HepG2 (cell line): ENCODE measurements around the gene SYNGR1. TPM values are rescaled to one million over a fixed set of nuclear protein-coding genes. Genes with fewer than 3 reads are reported as not detected.

Experiments
- FOSL2 ChIP-seq: sonication (generic); formaldehyde crosslinking; IDR thresholded peaks from 2 replicates; pipeline ENCODE4 v1.4.0; 2020; ENCODE audit warnings: missing genetic modification reagents
- FOXO1 ChIP-seq: sonication (generic); formaldehyde crosslinking; IDR thresholded peaks from 2 replicates; pipeline ENCODE4 v1.4.0; 2020; ENCODE audit warnings: missing genetic modification reagents
- HOXA5 ChIP-seq: sonication (generic); formaldehyde crosslinking; IDR thresholded peaks from 2 replicates; pipeline ENCODE4 v1.4.0; 2020; ENCODE audit warnings: missing genetic modification reagents
- HOXD1 ChIP-seq: sonication (generic); formaldehyde crosslinking; IDR thresholded peaks from 2 replicates; pipeline ENCODE4 v1.5.0; 2020; ENCODE audit warnings: missing genetic modification reagents
- KDM2A ChIP-seq: sonication (generic); formaldehyde crosslinking; IDR thresholded peaks from 2 replicates; pipeline ENCODE4 v1.4.0; 2020; ENCODE audit warnings: low read depth, missing genetic modification reagents, borderline replicate concordance
- RAD21 ChIP-seq: fragments of 450-650 bp; formaldehyde crosslinking; IDR thresholded peaks from 2 replicates; pipeline ENCODE4 v1.5.0; 2020; ENCODE audit warnings: mild to moderate bottlenecking
- SOX5 ChIP-seq: IDR thresholded peaks from 2 replicates; pipeline ENCODE4 v1.6.1; 2016; ENCODE audit warnings: borderline replicate concordance
- STAG1 ChIP-seq: sonication (generic); formaldehyde crosslinking; IDR thresholded peaks from 2 replicates; pipeline ENCODE4 v1.4.0; 2020; ENCODE audit warnings: missing genetic modification reagents
- TEAD3 ChIP-seq: optimal IDR thresholded peaks from 2 replicates; pipeline ENCODE3; 2016; ENCODE audit warnings: borderline replicate concordance
- ZBTB7B ChIP-seq: sonication (generic); formaldehyde crosslinking; IDR thresholded peaks from 2 replicates; pipeline ENCODE4 v1.4.0; 2020; ENCODE audit warnings: missing genetic modification reagents
- ZNF260 ChIP-seq: sonication (generic); formaldehyde crosslinking; IDR thresholded peaks from 2 replicates; pipeline ENCODE4 v1.4.0; 2020; ENCODE audit warnings: missing genetic modification reagents, low read depth, mild to moderate bottlenecking, borderline replicate concordance
- ZNF263 ChIP-seq: sonication (generic); formaldehyde crosslinking; IDR thresholded peaks from 2 replicates; pipeline ENCODE4 v1.4.0; 2020; ENCODE audit warnings: missing genetic modification reagents
- ZNF501 ChIP-seq: sonication (generic); formaldehyde crosslinking; IDR thresholded peaks from 2 replicates; pipeline ENCODE4 v1.5.1; 2020; ENCODE audit warnings: mild to moderate bottlenecking, moderate library complexity, missing genetic modification reagents
- polyA plus RNA-seq, 8 experiments: library from polyadenylated mRNA; depleted of rRNA in 3 of 8; stranded (reverse) in 7 of 8; unstranded in 1 of 8; fragments of >200 nt; fragmentation: Illumina TruSeq in 4 of 8; extraction: Trizol in 4 of 8; gene quantifications; 2 replicates each; pipeline versions ENCODE4 v1.2.1 to v1.2.3, GENCODE V29; 2011 to 2016; ENCODE audit warnings: low read depth in 4 of 8, missing spikeins in 1 of 8, mixed read lengths in 1 of 8; ENCODE audit not compliant: insufficient read depth in 1 of 8
- total RNA-seq, 5 experiments: library from RNA; depleted of rRNA; stranded (reverse); fragments of >200 nt; fragmentation: Illumina TruSeq; extraction: Trizol; gene quantifications; 2 replicates each; pipeline ENCODE4 v1.2.3, GENCODE V29; 2016; ENCODE audit warnings: low read depth in 1 of 5
- TF ChIP-seq, protein P1 (sequence below): sonication (generic); formaldehyde crosslinking; IDR thresholded peaks from 2 replicates; pipeline ENCODE4 v1.8.0; 2022; ENCODE audit warnings: mild to moderate bottlenecking, missing genetic modification reagents; ENCODE audit not compliant: insufficient replicate concordance
- TF ChIP-seq, protein P2 (sequence below): sonication (generic); formaldehyde crosslinking; IDR thresholded peaks from 2 replicates; pipeline ENCODE4 v1.5.1; 2020; ENCODE audit warnings: mild to moderate bottlenecking, missing genetic modification reagents, moderate library complexity

The SYNGR1 gene
- total and polyA plus RNA-seq, 2 of the 13 experiments (the other 11 are each of a cell fraction or from before 2014, with no cell fraction given), result 0.27 to 2.7 TPM

DNA sequence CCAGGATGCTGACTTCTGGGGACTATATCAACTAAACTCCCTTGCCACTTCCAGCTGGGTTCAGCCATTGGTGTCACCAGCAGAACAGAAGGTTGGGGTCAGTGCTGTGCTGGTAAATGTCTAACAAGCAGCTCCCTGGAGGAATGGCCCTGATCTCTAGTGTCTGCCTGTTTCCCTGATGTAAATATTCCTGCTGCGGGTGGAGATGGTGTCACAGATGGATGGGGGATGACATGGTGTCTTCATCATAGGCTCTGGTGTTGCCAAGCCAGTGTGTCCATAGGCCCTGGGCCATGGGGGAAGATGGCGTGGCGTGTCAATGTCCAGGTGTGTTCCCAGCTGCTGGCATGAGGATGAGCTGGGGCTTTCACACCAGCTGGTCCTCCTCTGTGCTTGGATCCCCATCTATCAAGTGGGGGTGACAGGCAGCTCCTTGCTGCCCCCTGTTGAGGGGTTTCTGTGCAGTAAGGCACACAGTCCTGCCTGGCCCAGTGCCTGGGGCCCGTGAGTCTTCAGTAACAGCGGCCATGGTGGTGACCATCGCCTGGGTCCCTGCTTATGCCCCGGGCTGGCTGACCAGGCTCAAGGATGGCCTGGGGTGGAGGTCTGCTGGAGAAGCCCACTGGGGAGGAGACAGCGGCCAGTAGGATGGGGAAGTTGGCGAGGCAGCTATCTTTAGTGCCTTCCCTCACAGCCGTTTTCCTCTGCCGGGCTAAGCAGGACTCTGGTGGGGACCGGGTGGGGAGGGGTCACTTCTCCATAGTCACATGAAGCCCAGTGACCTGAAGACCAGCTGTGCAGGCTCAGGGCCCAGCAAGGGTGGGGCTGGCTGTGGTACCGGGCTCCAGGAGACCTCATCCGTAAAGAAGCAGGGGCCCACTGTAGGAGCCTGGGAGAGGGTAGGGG lies 43.1 kb upstream of the SYNGR1 start (continued):
- TF ChIP-seq SOX5 (CRISPR knock-in tag) (0 out of 2 replicates have a peak, but pooled peaks have one; percentile 13), TEAD3 (no peak), RAD21 (CRISPR knock-in tag) (peak; percentile 60), ZNF263 (CRISPR knock-in tag) (0 out of 2 replicates have a peak, but pooled peaks have one; percentile 22), ZBTB7B (no peak), ZNF260 (CRISPR knock-in tag) (no peak), FOXO1 (CRISPR knock-in tag) (no peak), FOSL2 (CRISPR knock-in tag) (peak; percentile 21; the same call in 1 of the 2 replicates), HOXA5 (peak; percentile 71; the same call in 1 of the 2 replicates), KDM2A (CRISPR knock-in tag) (peak; percentile 29; the same call in 1 of the 2 replicates), STAG1 (CRISPR knock-in tag) (peak; percentile 81), ZNF501 (CRISPR knock-in tag) (peak; percentile 20; the same call in 1 of the 2 replicates), HOXD1 (CRISPR knock-in tag) (peak; percentile 36; the same call in 1 of the 2 replicates)
- TF ChIP-seq, protein P1, sequence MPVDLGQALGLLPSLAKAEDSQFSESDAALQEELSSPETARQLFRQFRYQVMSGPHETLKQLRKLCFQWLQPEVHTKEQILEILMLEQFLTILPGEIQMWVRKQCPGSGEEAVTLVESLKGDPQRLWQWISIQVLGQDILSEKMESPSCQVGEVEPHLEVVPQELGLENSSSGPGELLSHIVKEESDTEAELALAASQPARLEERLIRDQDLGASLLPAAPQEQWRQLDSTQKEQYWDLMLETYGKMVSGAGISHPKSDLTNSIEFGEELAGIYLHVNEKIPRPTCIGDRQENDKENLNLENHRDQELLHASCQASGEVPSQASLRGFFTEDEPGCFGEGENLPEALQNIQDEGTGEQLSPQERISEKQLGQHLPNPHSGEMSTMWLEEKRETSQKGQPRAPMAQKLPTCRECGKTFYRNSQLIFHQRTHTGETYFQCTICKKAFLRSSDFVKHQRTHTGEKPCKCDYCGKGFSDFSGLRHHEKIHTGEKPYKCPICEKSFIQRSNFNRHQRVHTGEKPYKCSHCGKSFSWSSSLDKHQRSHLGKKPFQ, result peak; percentile 90
- TF ChIP-seq, protein P2, sequence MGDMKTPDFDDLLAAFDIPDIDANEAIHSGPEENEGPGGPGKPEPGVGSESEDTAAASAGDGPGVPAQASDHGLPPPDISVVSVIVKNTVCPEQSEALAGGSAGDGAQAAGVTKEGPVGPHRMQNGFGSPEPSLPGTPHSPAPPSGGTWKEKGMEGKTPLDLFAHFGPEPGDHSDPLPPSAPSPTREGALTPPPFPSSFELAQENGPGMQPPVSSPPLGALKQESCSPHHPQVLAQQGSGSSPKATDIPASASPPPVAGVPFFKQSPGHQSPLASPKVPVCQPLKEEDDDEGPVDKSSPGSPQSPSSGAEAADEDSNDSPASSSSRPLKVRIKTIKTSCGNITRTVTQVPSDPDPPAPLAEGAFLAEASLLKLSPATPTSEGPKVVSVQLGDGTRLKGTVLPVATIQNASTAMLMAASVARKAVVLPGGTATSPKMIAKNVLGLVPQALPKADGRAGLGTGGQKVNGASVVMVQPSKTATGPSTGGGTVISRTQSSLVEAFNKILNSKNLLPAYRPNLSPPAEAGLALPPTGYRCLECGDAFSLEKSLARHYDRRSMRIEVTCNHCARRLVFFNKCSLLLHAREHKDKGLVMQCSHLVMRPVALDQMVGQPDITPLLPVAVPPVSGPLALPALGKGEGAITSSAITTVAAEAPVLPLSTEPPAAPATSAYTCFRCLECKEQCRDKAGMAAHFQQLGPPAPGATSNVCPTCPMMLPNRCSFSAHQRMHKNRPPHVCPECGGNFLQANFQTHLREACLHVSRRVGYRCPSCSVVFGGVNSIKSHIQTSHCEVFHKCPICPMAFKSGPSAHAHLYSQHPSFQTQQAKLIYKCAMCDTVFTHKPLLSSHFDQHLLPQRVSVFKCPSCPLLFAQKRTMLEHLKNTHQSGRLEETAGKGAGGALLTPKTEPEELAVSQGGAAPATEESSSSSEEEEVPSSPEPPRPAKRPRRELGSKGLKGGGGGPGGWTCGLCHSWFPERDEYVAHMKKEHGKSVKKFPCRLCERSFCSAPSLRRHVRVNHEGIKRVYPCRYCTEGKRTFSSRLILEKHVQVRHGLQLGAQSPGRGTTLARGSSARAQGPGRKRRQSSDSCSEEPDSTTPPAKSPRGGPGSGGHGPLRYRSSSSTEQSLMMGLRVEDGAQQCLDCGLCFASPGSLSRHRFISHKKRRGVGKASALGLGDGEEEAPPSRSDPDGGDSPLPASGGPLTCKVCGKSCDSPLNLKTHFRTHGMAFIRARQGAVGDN, result peak; percentile 51
